WTC11 (cell line): ENCODE results near the gene IL13RA2. TPM values are rescaled to one million over a fixed set of nuclear protein-coding genes. Genes with fewer than 3 reads are reported as not detected.

Experiments used
- ATAC-seq: fragments of 200-7000 bp; cut with Tn5 transposase; 2 replicates; pipeline ENCODE4 v1.10.0; 2021; ENCODE audit warnings: mild to moderate bottlenecking, moderate library complexity
- CTCF ChIA-PET: fragments of 300-600 bp; sonication (Branson Sonifier 250); formaldehyde crosslinking; loops from one replicate; lab custom pipeline; 2021; ENCODE audit warnings: antibody characterized with exemption; lab: Charles Lee
- POLR2A ChIA-PET: fragments of 350-600 bp; sonication (Branson Sonifier 250); formaldehyde crosslinking; loops from one replicate; lab custom pipeline; 2021; ENCODE audit warnings: antibody characterized with exemption; lab: Charles Lee
- DNase-seq: peaks from one replicate; pipeline ENCODE4 v3.0.0; 2021; ENCODE audit warnings: low spot score
- H3K27ac Mint-ChIP-seq: 2 replicates; pipeline ENCODE4 v1.8.0; 2021; ENCODE audit warnings: mixed read lengths
- H3K27me3 Mint-ChIP-seq: 2 replicates; pipeline ENCODE4 v1.8.0; 2021; ENCODE audit warnings: low read depth, mild to moderate bottlenecking, moderate library complexity, mixed read lengths
- H3K36me3 Mint-ChIP-seq: 2 replicates; pipeline ENCODE4 v1.8.0; 2021; ENCODE audit warnings: mixed read lengths
- H3K4me1 Mint-ChIP-seq: 2 replicates; pipeline ENCODE4 v1.8.0; 2022; ENCODE audit warnings: mixed read lengths
- H3K4me3 Mint-ChIP-seq: 2 replicates; pipeline ENCODE4 v1.8.0; 2021; ENCODE audit warnings: mild to moderate bottlenecking, moderate library complexity, mixed read lengths
- H3K9me3 Mint-ChIP-seq: 2 replicates; pipeline ENCODE4 v1.8.0; 2021; ENCODE audit warnings: mixed read lengths
- ATF2 ChIP-seq: sonication (generic); formaldehyde crosslinking; IDR thresholded peaks from 2 replicates; pipeline ENCODE4 v1.8.1; 2022; ENCODE audit warnings: low read depth, missing genetic modification reagents, borderline replicate concordance
- ATF6 ChIP-seq: sonication (generic); formaldehyde crosslinking; IDR thresholded peaks from 2 replicates; pipeline ENCODE4 v1.8.1; 2023; ENCODE audit warnings: mild to moderate bottlenecking, missing genetic modification reagents
- ETV6 ChIP-seq: sonication (generic); formaldehyde crosslinking; IDR thresholded peaks from 2 replicates; pipeline ENCODE4 v1.8.1; 2022; ENCODE audit warnings: mild to moderate bottlenecking, missing genetic modification reagents
- MAX ChIP-seq: sonication (generic); formaldehyde crosslinking; IDR thresholded peaks from 2 replicates; pipeline ENCODE4 v1.8.0; 2022; ENCODE audit warnings: mild to moderate bottlenecking, missing genetic modification reagents
- PREB ChIP-seq: sonication (generic); formaldehyde crosslinking; IDR thresholded peaks from 2 replicates; pipeline ENCODE4 v1.8.1; 2022; ENCODE audit warnings: mild to moderate bottlenecking, missing genetic modification reagents, moderate library complexity, borderline replicate concordance
- RELA ChIP-seq: sonication (generic); formaldehyde crosslinking; IDR thresholded peaks from 2 replicates; pipeline ENCODE4 v1.8.1; 2022; ENCODE audit warnings: missing genetic modification reagents, mild to moderate bottlenecking, borderline replicate concordance
- RORB ChIP-seq: fragments of 250-450 bp; sonication (Bioruptor Pico); IDR thresholded peaks from 2 replicates; pipeline ENCODE4 v1.9.0; 2021; ENCODE audit warnings: mild to moderate bottlenecking
- STAT6 ChIP-seq: sonication (generic); formaldehyde crosslinking; conservative IDR thresholded peaks from 2 replicates; pipeline ENCODE4 v1.8.1; 2023; ENCODE audit warnings: mild to moderate bottlenecking, low read depth, missing genetic modification reagents, moderate library complexity
- ZMAT4 ChIP-seq: fragments of 250-450 bp; sonication (Bioruptor Pico); IDR thresholded peaks from 2 replicates; pipeline ENCODE4 v1.9.0; 2021; ENCODE audit warnings: mild to moderate bottlenecking
- ZNF219 ChIP-seq: sonication (generic); formaldehyde crosslinking; IDR thresholded peaks from 2 replicates; pipeline ENCODE4 v1.8.0; 2023; ENCODE audit warnings: missing genetic modification reagents, mild to moderate bottlenecking, borderline replicate concordance
- ZNF281 ChIP-seq: sonication (generic); formaldehyde crosslinking; IDR thresholded peaks from 2 replicates; pipeline ENCODE4 v1.8.0; 2023; ENCODE audit warnings: mild to moderate bottlenecking, missing genetic modification reagents
- total RNA-seq: library from RNA; stranded (reverse); gene quantifications from 3 replicates; pipeline ENCODE4 v1.2.3, GENCODE V29; 2021
- TF ChIP-seq, protein P1 (sequence below): sonication (generic); formaldehyde crosslinking; IDR thresholded peaks from 2 replicates; pipeline ENCODE4 v1.8.0; 2023; ENCODE audit warnings: missing genetic modification reagents, mild to moderate bottlenecking, borderline replicate concordance

IL13RA2 gene
- total RNA-seq, 1 experiment from 2014 or later = not detected

- TF ChIP-seq, protein P1, sequence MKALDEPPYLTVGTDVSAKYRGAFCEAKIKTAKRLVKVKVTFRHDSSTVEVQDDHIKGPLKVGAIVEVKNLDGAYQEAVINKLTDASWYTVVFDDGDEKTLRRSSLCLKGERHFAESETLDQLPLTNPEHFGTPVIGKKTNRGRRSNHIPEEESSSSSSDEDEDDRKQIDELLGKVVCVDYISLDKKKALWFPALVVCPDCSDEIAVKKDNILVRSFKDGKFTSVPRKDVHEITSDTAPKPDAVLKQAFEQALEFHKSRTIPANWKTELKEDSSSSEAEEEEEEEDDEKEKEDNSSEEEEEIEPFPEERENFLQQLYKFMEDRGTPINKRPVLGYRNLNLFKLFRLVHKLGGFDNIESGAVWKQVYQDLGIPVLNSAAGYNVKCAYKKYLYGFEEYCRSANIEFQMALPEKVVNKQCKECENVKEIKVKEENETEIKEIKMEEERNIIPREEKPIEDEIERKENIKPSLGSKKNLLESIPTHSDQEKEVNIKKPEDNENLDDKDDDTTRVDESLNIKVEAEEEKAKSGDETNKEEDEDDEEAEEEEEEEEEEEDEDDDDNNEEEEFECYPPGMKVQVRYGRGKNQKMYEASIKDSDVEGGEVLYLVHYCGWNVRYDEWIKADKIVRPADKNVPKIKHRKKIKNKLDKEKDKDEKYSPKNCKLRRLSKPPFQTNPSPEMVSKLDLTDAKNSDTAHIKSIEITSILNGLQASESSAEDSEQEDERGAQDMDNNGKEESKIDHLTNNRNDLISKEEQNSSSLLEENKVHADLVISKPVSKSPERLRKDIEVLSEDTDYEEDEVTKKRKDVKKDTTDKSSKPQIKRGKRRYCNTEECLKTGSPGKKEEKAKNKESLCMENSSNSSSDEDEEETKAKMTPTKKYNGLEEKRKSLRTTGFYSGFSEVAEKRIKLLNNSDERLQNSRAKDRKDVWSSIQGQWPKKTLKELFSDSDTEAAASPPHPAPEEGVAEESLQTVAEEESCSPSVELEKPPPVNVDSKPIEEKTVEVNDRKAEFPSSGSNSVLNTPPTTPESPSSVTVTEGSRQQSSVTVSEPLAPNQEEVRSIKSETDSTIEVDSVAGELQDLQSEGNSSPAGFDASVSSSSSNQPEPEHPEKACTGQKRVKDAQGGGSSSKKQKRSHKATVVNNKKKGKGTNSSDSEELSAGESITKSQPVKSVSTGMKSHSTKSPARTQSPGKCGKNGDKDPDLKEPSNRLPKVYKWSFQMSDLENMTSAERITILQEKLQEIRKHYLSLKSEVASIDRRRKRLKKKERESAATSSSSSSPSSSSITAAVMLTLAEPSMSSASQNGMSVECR (CRISPR knock-in tag) = no peak
- TF ChIP-seq ZNF281 (CRISPR knock-in tag) = no peak
- TF ChIP-seq RELA (CRISPR knock-in tag) = no peak
- no peak for TF ChIP-seq ATF2 (CRISPR knock-in tag)
- no peak for TF ChIP-seq ETV6 (CRISPR knock-in tag)
- TF ChIP-seq MAX = no peak
- TF ChIP-seq ZMAT4 (CRISPR knock-in tag) = no peak
- no peak for TF ChIP-seq ATF6 (CRISPR knock-in tag)
- no peak for TF ChIP-seq PREB
- TF ChIP-seq, all 79 proteins: peak for 0
Observed at GRCh38 chrX:115031989-115032388, 14.6 kb upstream of the IL13RA2 start (continued).

DNA sequence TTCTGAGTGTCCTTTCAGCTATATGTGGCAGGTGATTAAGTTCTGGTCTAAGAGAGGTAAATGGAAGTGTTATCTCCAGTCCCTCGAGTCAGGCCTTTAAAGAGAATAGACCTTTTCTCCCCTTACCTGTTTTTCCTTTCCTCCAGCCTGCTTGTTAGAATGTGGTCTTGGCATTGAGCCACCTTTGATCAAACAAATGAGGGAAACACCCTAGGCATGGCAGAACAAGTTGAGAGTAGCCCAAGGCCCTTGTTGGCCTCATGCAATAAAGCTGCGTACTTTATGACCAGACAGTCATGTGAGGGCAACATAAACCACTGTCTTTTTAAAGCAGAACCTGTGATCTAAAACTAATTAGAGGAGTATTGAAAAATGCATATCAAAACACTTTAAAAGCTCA is 13.2 kb upstream of the IL13RA2 start:
- CTCF ChIA-PET = interaction anchor here (0.6 to 1.1 kb wide), 2 partner anchors 13 to 404 kb away, joined by 3 read pairs; partner anchors contain the start of gene IL13RA2
- TF ChIP-seq RORB (CRISPR knock-in tag) = no peak
- no peak for TF ChIP-seq STAT6 (CRISPR knock-in tag)
- no peak for TF ChIP-seq ZNF219 (CRISPR knock-in tag)
- TF ChIP-seq, all 79 proteins: peak for 0
- H3K9me3 Mint-ChIP-seq = no peaks in the 10 kb centered on the region
- no peaks in the 10 kb centered on the region for H3K4me1 Mint-ChIP-seq
- POLR2A ChIA-PET = no interaction called here
- H3K27ac Mint-ChIP-seq = no peak overlapping the region
- H3K4me3 Mint-ChIP-seq = no peak overlapping the region
- DNase-seq (no peak), ATAC-seq (no peak)
- H3K27me3 Mint-ChIP-seq = peaks cover 16% of the 10 kb centered on the region; the same call in 1 of the 2 replicates
- no peaks in the 10 kb centered on the region for H3K36me3 Mint-ChIP-seq
